Measurements from ENCODE around the gene FSCN2. TPM values are rescaled to one million over a fixed set of nuclear protein-coding genes. Genes with fewer than 3 reads are reported as not detected.

Gene FSCN2
- polyA plus RNA-seq, 4 donors, result 1.2 to 2.5 (median 1.7) TPM

DNA sequence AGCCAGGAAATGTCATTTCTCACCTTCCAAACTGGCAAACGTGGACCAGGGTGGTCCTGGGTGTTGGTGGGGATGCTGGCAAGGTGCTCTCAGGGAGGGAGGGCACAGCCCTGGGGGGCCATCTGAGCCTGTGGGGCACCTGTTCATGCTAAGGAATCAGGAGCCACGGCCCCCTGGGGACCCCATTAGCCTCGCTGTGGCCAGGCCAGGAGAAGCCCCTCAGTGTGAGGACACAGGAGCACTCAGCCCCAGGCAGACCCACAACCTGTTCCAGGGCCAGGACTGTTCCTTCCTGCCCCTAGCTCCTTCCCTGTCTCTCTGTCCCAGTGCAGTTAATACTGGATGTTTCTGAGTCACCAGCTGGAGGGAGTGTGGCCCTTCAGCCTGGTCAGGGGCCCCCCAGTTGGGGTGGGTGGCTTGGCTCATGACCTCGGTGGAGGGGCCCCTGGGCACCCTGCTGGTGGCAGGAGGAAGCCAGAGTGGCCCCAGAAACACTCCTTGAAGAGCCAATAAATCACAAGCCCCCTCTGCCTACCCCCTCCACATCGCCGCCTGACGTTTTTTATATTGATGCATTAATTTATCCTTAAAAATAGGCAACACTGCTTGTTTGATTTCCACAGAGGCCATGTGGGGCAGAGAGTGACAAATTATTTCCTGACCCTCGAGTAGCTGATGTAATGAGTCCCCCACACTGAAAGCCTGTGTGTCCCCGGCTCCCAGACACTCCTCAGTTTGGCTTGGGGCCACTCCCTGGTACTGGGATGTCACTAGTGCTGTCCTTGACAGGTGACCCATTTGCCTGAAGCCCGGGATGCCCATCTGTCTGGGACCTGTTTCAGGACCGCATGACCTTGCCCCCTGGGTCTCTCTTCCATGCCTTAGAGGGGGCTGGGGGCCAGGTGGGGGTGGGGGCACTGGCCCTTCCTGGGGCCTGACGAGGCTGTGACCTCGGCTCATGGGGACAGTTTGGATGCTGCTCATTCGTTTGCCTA, 37.9 kb upstream of the FSCN2 start:
- DNase-seq (ENCODE audit: low read depth in 4 of 4, low spot score in 3 of 4), result no peak

DNA sequence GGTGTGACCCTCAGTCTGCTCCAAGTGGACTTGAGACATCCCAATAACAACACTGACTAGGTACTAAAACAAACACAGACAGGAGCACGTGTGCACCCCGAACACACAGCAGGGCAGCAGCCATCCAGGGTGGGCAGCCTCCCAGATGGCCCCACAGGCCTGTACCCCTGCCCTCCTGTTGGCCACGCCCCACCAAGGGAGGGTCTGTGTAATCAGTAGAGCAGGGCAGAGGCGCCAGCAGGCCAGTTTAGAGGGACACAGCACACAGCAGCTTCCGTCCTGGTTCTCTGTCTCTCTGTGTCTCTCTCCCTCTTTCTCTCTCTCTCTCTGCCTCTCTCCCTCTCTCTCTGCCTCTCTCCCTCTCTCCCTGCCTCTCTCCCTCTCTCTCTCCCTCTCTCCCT, 37.0 kb upstream of the FSCN2 start:
- no peak for DNase-seq (ENCODE audit: low read depth in 4 of 4, low spot score in 3 of 4)

DNA sequence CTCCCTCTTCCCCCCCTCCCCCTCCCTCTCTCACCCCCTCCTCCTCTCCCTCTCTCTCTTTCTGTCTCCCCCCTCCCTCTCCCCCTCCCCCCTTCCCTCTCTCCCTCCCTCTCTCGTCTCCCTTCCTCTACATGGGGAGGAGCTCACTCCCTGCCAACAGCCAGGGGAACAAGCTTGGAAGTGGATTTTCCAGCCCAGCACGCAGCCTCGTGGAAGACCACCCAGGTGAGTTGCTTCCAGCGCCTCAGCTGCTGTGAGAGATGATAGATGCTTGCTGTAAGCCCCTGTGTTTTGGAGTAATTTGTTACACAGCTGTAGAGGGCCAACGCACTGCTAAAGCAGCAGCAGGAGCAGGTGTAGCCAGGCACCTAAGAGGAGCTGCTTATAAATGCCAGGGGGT, 36.4 kb upstream of the FSCN2 start:
- no peak for DNase-seq (ENCODE audit: low read depth in 4 of 4, low spot score in 3 of 4)

DNA sequence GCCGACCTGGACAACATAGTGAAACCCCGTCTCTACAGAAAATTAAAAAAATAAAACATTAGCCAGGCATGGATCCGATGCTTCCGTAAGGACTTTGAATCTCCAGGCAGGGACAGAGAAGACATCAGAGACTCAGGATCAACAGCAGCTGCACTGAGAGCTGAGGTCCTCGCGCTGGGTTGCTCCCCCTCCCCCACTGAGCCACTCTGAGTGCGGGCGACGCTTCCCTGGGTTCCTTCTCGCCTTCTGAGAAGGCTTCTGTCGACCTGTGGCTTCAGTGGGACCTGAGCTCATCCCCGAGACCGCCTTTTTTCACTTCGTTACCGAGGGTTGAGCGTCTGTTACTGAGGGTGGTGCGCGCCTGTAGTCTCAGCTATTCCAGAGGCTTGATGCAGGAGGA, 36.0 kb upstream of the FSCN2 start:
- DNase-seq (ENCODE audit: low read depth in 4 of 4, low spot score in 3 of 4), result no peak

DNA sequence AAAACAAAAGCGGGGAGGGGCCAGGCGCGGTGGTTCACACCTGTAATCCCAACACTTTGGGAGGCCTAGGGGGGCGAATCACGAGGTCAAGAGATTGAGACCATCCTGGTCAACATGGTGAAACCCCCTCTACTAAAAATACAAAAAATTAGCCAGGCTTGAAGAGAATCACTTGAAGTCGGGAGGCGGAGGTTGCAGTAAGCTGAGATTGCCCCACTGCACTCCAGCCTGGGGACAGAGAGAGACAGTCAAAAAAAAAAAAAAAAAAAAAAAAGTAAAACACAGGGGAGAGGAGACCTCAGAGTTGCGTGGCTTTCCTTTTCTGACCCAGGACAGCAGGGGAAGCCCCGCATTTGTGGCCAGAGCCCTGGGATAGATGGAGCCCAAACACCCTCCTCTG, 35.5 kb upstream of the FSCN2 start:
- no peak for DNase-seq (ENCODE audit: low read depth in 4 of 4, low spot score in 3 of 4)

DNA sequence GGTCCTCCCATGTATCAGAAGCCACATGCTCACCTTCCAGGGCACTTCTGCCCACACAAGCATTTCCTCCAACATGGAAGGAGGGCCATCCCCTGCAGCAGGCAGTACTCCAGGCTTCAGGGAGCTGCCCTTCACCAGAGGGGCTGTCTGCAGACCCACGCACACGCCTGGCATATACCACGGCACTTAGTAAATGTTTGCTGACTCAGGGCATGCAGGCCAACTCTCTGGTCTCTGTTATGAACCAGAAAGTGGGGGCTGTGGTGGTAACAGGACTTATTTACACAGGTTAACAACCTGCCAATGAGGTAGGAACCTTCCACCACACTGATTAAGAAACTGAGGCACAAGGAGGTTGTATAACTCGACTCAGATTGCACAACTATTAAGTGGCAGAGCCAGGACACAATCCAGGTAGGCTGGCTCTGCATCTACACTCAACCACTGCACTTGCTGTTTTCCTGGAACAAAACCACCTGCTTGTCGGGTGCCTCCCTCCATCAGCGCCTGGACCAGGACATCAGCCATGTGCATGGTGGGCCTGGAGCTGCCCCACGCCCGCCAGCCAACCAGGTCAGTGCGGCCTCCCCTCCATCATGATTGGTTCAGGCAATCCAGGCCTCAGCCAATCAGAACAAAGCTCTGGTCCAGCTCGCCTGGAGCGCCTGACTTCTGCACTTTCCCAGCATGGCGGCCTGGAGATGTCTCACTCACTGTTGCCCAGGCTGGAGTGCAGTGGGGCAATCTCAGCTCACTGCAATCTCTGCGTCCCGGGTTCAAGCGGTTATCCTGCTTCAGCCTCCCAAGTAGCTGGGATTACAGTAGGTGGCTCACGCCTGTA, 34.8 kb upstream of the FSCN2 start:
- DNase-seq (ENCODE audit: low read depth in 4 of 4, low spot score in 3 of 4), result no peak

DNA sequence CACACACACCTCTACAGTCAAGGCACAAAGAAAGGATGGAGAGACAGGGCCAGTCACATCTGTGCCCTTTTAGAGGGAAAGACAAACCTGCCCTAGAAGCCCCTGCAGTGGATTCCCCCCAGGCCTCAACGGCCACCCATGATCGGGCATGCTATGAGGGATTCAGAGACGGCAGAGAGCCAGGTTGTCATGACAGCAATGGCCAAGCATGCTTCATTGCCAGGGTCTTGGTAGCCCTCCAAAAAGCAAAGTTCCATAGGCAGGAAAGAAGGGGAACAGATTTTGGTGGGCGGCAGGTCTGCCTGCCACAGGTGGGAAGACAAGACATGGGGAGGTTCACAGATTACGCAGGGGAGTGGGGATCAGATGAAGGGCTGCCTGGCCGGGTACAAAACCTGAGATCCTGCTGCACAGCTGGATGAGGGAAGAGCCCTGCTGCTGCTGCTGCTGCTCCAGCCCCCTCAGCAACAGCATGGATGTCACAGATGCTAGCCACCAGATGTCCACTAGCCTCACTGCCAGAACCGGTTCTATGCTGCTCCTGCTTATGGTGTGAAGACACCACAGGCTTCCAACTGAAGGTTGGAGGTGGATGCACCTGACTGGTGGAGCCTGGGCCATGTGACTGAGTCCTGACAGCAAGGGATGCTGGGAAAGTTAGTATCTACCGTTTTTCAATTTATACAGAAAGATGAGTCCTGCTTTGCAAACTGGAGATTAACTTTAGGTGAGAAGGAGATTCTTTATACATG, 33.4 kb upstream of the FSCN2 start:
- DNase-seq (ENCODE audit: low read depth in 4 of 4, low spot score in 3 of 4), result no peak

DNA sequence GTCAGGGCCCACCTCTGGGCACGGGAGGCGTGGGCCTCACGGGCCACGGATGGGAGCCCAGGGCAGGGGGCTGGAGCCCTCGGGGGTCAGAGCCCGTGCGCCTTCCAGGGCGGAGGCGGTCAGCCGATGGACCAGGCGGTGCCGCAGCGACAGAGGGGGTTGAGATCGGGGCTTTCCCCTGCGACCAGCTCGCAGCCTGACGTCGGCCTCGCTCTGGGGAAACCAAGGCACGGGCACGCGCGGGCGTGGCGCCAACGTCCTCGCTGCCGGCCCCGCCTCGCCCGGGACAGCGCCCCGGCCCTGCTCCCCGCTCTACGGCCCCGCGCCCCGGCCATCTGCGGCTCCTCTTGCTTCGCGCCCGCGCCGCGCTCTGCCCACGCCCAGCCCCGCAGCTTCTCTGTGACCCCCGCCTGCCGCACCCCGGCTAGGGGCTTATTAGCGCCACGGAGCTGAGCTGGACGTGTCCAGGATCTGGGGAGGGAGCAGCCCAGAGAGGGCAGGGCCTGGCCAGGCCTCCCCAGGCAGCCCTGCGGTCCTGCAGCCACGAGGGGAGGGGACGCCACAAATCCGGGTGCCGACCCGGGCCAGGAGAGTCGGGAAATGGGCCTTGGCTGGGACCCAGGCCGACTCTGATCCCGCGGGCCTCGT, 29.1 kb upstream of the FSCN2 start:
- DNase-seq (ENCODE audit: low read depth in 4 of 4, low spot score in 3 of 4), result no peak

DNA sequence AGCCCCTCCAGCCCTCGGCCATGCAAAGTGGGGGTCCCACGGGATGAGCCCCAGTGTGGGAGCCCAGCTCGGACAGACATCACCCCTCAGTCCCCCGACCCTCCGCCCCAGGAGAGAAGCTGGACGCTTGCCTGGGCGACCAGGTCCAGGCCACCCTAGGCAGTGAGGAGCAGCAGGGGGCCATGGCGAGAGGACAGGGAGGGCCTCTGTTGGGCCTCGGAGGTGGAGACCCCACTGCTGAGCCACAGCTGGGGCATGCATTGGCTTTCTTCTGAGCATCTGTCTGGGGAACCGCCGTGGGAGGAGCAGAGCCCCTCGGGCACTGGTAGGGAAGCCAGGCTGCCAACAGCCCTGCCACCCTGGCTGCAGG, 28.6 kb upstream of the FSCN2 start:
- no peak for DNase-seq (ENCODE audit: low read depth in 4 of 4, low spot score in 3 of 4)

DNA sequence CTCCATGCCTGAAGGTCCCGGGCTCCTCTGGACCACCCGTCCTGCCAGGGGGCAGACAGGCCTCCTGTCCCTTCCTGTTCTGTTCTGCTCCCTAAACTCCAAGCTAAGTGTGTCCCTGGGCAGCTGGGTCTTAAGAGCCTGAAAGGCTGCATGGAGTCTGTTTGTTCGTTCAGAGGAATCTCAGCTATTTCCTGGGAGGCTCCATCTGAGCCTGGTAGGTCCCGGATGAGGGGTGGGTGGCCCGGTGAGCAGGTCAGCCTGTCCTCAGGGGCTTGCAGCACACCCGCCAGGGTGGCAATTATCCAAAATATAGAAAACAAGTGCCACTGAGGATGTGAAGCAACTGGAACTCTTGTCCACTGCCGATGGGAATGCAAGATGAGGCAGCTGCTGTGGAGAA, 28.1 kb upstream of the FSCN2 start:
- no peak for DNase-seq (ENCODE audit: low read depth in 4 of 4, low spot score in 3 of 4)

DNA sequence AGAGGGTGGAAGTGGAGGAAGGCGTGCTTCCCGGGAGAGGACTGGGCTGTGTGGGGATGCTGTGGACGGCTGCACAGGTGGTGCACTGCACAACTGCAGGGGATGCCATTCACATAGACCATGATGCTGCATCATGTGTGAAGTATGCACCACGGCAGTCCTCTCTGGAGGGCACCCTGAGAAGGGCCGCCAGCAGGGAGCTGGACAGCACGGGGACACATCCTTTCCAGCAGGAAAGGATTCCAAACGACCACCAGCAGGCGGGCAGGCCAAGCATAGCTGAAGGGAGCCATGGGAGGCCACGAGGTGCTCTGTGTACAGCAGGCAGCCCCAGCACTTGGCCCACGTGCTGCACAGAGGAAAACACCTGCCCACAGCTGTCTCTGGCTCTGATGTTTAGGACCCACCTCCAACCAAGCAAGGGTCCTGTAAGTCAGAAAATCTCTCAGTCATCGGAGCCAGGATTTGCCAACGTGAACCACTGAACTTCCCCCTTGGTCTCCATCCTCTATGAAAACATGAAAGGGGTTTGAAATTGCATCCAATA, 25.6 kb upstream of the FSCN2 start:
- no peak for DNase-seq (ENCODE audit: low read depth in 4 of 4, low spot score in 3 of 4)

DNA sequence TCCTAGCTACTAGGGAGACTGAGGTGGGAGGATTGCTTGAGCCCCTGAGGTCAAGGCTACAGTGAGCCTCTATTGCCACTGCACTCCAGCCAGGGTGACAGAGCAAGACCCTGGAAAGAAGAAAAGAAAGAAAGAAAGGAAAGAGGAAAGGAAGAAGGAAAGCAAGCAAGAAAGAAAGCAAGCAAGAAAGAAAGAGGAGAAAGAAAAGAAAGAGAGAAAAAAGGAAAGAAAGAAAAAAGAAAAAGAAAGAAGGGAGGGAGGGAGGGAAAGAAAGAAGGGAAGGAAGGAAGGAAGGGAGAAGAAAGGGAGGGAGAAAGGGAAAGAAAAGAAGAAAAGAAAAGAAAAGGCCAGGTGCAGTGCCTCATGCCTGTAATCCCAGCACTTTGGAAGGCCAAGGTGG, 24.6 kb upstream of the FSCN2 start:
- no peak for DNase-seq (ENCODE audit: low read depth in 4 of 4, low spot score in 3 of 4)

DNA sequence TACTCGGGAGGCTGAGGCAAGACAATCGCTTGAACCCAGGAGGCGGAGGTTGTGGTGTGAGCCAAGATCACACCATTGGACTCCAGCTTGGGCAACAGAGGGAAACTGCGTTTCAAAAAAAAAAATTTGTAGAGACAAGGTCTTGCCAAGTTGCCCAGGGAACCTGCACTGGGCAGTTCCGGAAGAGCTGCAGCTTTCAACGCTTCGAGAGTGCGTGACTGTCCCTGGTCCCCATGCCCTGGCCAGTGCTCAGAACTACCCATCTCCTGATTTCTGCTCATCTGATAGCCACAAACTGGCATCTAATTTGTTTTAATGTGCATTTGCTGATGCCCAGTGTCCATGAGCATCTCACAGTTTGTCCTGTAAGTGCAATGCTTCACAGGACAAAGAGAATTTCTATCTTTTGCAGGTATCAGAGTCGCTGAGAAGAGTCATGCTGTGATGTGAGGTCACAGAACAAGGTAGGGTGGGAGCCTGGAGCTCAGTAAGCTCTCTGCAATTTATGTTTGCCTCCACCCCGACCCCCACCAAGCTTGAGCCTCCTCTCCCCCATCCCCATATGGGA, 19.5 kb upstream of the FSCN2 start:
- no peak for DNase-seq (ENCODE audit: low read depth in 4 of 4, low spot score in 3 of 4)

DNA sequence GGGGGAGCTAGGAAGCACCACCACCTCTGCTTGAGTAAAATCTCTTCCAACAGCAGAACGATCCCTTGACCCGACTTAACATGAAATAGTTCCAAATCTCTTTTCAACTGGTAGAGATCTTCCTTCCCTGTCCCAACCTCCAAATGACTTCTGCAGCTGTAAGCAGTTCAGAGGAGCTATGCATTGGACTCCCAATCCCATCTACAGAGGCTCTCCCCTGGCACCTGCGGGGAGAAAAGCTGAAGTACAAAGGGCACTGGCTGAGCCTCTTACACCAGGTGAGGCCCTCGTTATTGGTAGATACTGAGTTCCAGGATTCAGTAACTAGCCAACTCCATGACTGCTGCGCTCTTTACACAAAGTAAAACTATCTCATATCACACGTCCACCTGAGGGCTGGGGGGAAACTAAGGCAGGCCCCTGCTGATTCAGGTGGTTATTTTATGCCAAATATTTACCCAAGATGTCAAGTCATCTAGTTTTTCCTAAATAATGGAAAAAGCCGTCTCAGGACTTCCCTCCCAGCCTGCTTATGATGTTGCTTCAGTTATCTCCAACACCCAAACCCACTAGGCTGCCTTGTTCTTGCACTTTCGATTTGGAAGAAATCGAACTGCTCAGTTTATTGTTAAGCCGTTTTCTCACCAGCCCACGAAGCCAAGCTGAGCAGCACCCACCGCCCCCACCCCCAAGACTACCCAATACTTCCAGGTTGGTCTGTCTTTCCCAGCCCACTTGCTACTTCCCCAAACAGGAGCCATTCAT, 18.8 kb upstream of the FSCN2 start:
- no peak for DNase-seq (ENCODE audit: low read depth in 4 of 4, low spot score in 3 of 4)

DNA sequence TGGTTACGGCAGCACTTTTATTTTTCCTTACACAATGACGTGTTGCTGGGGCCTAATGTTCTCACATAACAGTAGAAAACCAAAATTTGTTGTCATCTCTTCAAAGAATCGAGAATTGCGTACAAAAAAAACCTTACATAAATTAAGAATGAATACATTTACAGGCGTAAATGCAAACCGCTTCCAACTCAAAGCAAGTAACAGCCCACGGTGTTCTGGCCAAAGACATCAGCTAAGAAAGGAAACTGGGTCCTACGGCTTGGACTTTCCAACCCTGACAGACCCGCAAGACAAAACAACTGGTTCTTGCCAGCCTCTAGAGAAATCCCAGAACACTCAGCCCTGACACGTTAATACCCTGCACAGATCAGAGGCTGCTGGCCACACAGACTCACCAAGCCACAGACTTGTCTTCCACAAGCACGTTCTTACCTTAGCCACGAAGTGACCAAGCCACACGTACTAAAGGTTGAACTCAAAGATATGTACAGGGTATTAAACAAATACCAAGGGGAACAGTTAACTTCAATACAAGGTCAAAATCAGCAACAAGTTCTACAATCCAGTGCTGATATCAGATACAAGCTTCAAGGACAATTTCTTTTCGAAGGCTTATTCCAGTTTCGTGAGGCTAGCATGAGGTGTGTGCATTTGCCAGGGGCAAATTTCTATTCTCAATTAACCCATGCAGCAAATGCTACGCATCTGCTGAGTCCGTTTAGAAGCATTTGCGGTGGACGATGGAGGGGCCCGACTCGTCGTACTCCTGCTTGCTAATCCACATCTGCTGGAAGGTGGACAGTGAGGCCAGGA, 18.0 kb upstream of the FSCN2 start:
- no peak for DNase-seq (ENCODE audit: low read depth in 4 of 4, low spot score in 3 of 4)

DNA sequence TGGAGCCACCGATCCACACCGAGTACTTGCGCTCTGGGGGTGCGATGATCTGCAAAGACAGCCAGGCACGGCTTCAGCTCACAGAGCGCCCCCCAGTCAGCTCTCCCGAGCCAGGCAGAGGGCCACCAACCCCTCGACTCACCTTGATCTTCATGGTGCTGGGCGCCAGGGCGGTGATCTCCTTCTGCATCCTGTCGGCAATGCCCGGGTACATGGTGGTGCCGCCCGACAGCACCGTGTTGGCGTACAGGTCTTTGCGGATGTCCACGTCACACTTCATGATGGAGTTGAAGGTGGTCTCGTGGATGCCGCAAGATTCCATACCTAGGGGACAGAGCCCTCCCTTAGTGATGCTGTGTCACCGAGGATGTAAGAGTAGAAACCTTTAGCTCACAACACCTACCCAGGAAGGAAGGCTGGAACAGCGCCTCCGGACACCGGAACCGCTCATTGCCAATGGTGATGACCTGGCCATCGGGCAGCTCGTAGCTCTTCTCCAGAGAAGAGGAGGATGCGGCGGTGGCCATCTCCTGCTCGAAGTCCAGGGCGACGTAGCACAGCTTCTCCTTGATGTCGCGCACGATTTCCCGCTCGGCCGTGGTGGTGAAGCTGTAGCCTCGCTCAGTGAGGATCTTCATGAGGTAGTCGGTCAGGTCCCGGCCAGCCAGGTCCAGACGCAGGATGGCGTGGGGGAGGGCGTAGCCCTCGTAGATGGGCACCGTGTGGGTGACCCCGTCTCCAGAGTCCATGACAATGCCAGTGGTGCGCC, 17.2 kb upstream of the FSCN2 start:
- DNase-seq (ENCODE audit: low read depth in 4 of 4, low spot score in 3 of 4), result no peak

DNA sequence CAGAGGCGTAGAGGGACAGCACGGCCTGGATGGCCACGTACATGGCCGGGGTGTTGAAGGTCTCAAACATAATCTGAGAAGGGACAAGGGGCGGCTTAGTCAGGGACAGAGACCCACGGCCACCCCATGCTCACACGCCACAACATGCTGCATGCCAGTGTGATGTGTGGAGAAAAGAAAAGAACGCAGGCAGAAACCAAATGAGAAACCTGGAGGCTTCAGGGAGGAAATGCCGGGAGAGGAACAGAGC, 16.7 kb upstream of the FSCN2 start:
- DNase-seq (ENCODE audit: low read depth in 4 of 4, low spot score in 3 of 4), result no peak
